ENCODE results near the gene ACTRT3.

The ACTRT3 gene

GRCh38 chr3:169769287-169770181 lies at the start of gene ACTRT3:
Gene ACTRT3, minus strand, starts transcription at chr3:169769561. Its CDS starts 41 bp downstream, at chr3:169769520.
- DNase-seq = peak; percentile 35

- DNase-seq = no peak
Observed at GRCh38 chr3:169818316-169818715, 49.0 kb upstream of the ACTRT3 start.

DNA sequence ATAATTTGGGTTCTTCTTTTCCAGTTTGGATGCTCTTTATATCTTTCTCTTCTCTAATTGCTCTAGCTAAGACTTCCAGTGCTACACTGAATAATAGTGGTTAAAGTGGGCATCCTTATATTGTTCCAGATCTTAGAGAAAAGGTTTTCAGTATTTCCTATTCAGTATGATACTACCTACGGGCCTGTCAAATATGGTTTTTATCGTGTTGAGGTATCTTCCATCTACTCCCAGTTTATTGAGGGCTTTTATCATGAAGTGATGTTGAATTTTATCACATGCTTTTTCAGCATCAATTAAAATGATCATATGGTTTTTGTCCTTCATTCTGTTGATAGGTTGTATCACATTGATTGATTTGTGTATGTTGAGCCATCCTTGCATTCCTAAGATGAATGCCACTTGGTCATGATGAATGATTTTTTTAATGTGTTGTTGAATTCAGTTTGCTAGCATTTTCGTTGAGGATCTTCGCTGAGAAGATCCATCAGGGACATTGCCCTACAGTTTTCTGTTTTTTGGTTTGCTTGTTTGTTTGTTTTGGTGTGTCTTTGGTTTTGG lies 46.3 kb upstream of the ACTRT3 start:
- DNase-seq = no peak

- no peak for DNase-seq
Observed at GRCh38 chr3:169813757-169814517, 44.6 kb upstream of the ACTRT3 start.

DNA sequence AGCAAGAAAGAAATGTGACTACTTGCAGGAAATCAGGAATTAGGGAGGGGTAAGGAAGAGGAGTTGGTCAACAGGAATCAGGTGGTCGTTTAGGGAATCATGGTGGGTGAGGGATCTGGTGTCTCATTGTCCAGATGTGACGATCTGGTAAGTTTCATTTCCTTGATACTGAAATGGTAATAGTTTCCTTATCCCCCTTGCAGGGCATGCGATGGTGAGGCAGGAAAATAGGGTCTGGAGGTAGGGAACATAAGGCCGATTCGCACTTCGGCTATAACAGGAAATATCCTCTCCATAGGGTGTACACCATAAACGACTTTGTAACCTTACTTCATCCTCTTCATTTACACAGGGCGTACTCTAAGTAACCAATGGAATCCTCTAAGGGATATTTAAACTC lies 43.9 kb upstream of the ACTRT3 start:
- DNase-seq = no peak

DNA sequence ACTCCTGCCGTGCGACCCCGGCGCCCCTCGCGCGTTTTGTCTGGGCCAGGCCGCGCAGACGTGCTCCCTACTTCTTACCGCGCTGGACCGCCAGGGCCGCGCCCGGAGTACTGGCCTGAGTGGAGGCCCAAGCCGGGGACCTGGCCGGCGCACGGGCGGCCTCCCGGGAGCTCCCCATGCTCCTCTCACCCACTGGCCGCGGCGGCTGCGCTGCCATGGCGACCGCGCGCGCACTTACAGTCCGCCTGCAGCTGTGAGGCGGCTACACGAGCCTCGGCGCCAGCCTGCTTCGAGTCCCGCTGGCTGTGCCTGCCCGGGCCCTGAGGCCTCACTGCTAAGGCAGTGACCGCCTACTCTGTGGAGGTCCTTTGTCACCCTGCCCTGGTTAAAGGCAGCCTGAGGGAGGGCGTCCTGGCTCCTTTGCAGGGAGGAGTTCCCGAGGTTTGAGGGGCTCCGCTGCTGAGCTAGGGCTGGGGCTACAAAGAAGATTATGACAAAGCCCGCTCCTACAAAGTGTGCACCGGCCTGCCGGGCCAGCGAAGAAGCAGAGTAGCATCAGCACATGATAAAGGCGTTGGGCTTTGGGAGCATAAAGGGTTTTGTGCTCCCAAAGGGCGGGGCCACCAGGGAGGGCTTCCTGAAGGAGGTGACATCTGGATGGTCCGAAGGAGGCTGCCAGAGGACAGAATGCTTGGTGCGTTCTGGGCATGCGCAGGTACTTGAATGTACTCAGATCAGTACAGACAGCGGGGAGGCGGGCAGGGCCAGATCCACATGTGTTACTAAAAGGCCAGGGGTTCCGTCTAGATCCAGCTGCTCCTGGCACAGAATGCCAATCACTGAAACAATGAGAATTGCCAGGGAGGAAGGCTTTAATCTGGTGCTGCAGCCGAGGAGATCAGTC lies 43.2 kb upstream of the ACTRT3 start, which contains the start of the genes LRRC34 and LRRIQ4:
Gene LRRC34 (minus strand): TSS at position 573 of the 904 bp plus-strand sequence. CDS start 356 bp downstream, at position 217.
Gene LRRIQ4 (plus strand): TSS at position 539 of the 904 bp plus-strand sequence. CDS start 9,052 bp downstream, outside the sequence.
- no peak for DNase-seq

GRCh38 chr3:169811631-169812331 lies 42.4 kb upstream of the ACTRT3 start:
- DNase-seq = no peak

- no peak for DNase-seq
Observed at GRCh38 chr3:169809230-169809795, 40.0 kb upstream of the ACTRT3 start.

GRCh38 chr3:169804681-169805080 lies 35.3 kb upstream of the ACTRT3 start:
- DNase-seq = no peak

GRCh38 chr3:169792359-169792758 lies 23.0 kb upstream of the ACTRT3 start:
- DNase-seq = no peak

DNA sequence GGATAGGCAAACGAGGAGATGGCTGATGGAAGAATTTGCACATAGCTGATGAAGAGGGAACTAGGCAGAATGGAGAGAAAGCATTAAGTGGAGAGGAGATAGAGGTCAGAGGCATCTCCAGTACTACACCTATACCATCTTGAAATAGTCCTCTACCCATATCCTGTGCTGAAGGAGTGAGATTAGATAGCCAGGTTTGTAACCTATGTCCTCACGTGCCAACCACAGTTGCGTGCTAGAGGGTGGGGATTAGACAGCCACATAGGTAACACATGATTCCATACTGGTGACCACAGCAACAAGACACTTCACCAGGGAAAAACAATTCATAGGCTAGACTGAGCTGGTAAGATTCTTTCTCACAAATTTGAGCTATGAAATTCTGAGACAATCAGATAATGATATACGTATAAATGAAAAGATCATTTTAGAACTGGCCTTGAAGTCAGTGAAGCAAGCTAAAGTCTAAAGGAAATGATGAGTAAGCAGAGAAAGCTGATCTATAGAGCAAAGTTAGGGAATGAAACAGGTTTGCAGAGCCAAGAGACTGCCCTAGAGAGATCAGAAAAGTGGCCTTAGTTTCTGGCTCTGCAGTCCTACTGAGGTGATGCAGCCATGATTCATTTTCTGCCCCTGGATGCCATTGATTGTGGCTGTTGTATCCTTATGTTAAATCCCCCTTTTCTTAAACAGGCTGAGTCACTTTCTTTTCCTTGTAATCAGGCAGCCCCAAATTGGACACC lies 21.5 kb upstream of the ACTRT3 start:
- DNase-seq = no peak

- no peak for DNase-seq
Observed at GRCh38 chr3:169790219-169790618, 20.9 kb upstream of the ACTRT3 start.

DNA sequence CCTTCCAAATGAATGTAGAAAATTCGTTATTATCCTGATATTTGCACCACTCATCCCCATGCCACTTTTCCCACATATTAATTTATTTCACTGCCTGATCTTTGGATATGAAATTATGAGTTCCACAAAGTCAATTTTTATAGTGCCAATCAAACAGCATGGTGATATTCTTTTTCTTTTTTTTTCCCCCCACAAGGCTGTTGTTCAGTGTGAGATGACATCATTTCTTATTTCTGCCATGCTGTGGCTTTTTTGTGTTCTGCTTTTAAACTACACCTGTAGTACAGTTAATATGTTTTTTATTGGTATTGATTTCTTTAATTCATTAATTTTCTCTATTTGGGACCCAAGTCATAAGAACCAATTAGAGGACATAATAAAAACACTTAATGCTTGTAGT lies 18.4 kb upstream of the ACTRT3 start:
- no peak for DNase-seq

- no peak for DNase-seq
Observed at GRCh38 chr3:169787120-169787519, 17.8 kb upstream of the ACTRT3 start.

- no peak for DNase-seq
Observed at GRCh38 chr3:169781209-169781855, 12.0 kb upstream of the ACTRT3 start.

GRCh38 chr3:169780742-169781141 lies 11.4 kb upstream of the ACTRT3 start:
- no peak for DNase-seq

DNA sequence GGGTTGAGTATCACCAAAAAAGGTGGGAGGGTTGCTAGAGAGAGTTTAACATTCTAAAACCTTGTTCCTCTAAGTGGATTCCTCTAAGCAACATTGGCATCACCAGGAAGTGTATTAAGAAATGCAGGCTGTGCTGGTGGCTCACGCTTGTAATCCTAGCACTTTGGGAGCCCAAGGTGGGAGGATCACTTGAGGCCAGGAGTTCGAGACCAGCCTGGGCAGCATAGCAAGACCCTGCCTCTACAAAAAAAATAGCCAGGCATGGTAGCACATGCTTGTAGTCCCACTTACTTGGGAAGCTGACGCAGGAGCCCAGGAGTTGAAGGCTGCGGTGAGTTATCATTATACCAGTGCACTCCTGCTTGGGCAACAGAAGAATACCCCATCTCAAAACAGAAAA lies 8.5 kb upstream of the ACTRT3 start:
- no peak for DNase-seq

GRCh38 chr3:169774186-169774585 lies 4.8 kb upstream of the ACTRT3 start:
- no peak for DNase-seq

GRCh38 chr3:169772897-169773816 lies 3.8 kb upstream of the ACTRT3 start, which contains the start of gene MYNN:
Gene MYNN, plus strand, starts transcription at chr3:169773396. Its CDS starts 900 bp downstream, at chr3:169774296.
- peak; percentile 79 for DNase-seq
